ENCODE measurements around the gene PIGK.

- no peak for TF ChIP-seq EZH2 (IDR thresholded peaks at IDR 0.05; ENCODE audit: insufficient read depth, poor library complexity, severe bottlenecking)
- no peak for TF ChIP-seq EZH2phosphoT487 (IDR thresholded peaks at IDR 0.05; ENCODE audit: insufficient read depth, low read depth)
Observed at GRCh38 chr1:77060000-77060399, 159.2 kb downstream of the PIGK start.

Measured in GM23248 (cell line).